ENCODE results near the gene RPS17.

Gene RPS17

GRCh38 chr15:82540055-82540983 is at the start of gene RPS17:
Gene RPS17, minus strand, starts transcription at chr15:82540457. Its CDS starts 29 bp downstream, at chr15:82540428.
- H3K27me3 ChIP-seq (ENCODE audit: control insufficient read depth, insufficient read depth, low read length): no peaks in the 10 kb centered on the region
- H3K9ac ChIP-seq (ENCODE audit: low read depth, low read length): peak within 1 kb of the TSS; percentile 100
- peaks cover 17% of the 10 kb centered on the region for H3K4me1 ChIP-seq (ENCODE audit: control insufficient read depth, insufficient read depth, low read length)
- no peaks in the 10 kb centered on the region for H3K9me3 ChIP-seq (ENCODE audit: control insufficient read depth, insufficient read depth, low read length)
- peaks cover 37% of the 10 kb centered on the region for H3K36me3 ChIP-seq (ENCODE audit: control insufficient read depth, insufficient read depth, low read length)
- H3K4me3 ChIP-seq (ENCODE audit: low read depth, low read length): peak within 1 kb of the TSS; percentile 98

GRCh38 chr15:82587805-82588204 is 47.5 kb upstream of the RPS17 start:
- H3K27me3 ChIP-seq (ENCODE audit: control insufficient read depth, insufficient read depth, low read length): no peaks in the 10 kb centered on the region
- H3K4me1 ChIP-seq (ENCODE audit: control insufficient read depth, insufficient read depth, low read length): peaks cover 21% of the 10 kb centered on the region
- no peaks in the 10 kb centered on the region for H3K36me3 ChIP-seq (ENCODE audit: control insufficient read depth, insufficient read depth, low read length)
- H3K9me3 ChIP-seq (ENCODE audit: control insufficient read depth, insufficient read depth, low read length): no peaks in the 10 kb centered on the region
- no peak overlapping the region for H3K9ac ChIP-seq (ENCODE audit: low read depth, low read length)
- no peak overlapping the region for H3K4me3 ChIP-seq (ENCODE audit: low read depth, low read length)

- Histone ChIP-seq H3K9ac (ENCODE audit: low read depth, low read length) (no peak overlapping the region), H3K4me1 (ENCODE audit: control insufficient read depth, insufficient read depth, low read length) (peaks cover 21% of the 10 kb centered on the region), H3K27me3 (ENCODE audit: control insufficient read depth, insufficient read depth, low read length) (no peaks in the 10 kb centered on the region), H3K36me3 (ENCODE audit: control insufficient read depth, insufficient read depth, low read length) (no peaks in the 10 kb centered on the region), H3K4me3 (ENCODE audit: low read depth, low read length) (no peak overlapping the region), H3K9me3 (ENCODE audit: control insufficient read depth, insufficient read depth, low read length) (no peaks in the 10 kb centered on the region)
Observed at GRCh38 chr15:82585072-82585471, 44.8 kb upstream of the RPS17 start.

GRCh38 chr15:82580713-82581112 is 40.5 kb upstream of the RPS17 start:
- no peaks in the 10 kb centered on the region for H3K9me3 ChIP-seq (ENCODE audit: control insufficient read depth, insufficient read depth, low read length)
- H3K9ac ChIP-seq (ENCODE audit: low read depth, low read length): no peak overlapping the region
- no peaks in the 10 kb centered on the region for H3K27me3 ChIP-seq (ENCODE audit: control insufficient read depth, insufficient read depth, low read length)
- peaks cover 9% of the 10 kb centered on the region for H3K4me1 ChIP-seq (ENCODE audit: control insufficient read depth, insufficient read depth, low read length)
- H3K36me3 ChIP-seq (ENCODE audit: control insufficient read depth, insufficient read depth, low read length): no peaks in the 10 kb centered on the region
- no peak overlapping the region for H3K4me3 ChIP-seq (ENCODE audit: low read depth, low read length)

GRCh38 chr15:82575335-82575734 is 35.1 kb upstream of the RPS17 start:
- Histone ChIP-seq H3K9ac (ENCODE audit: low read depth, low read length) (no peak overlapping the region), H3K4me3 (ENCODE audit: low read depth, low read length) (no peak overlapping the region), H3K4me1 (ENCODE audit: control insufficient read depth, insufficient read depth, low read length) (peaks cover 13% of the 10 kb centered on the region), H3K27me3 (ENCODE audit: control insufficient read depth, insufficient read depth, low read length) (no peaks in the 10 kb centered on the region), H3K9me3 (ENCODE audit: control insufficient read depth, insufficient read depth, low read length) (no peaks in the 10 kb centered on the region), H3K36me3 (ENCODE audit: control insufficient read depth, insufficient read depth, low read length) (no peaks in the 10 kb centered on the region)

GRCh38 chr15:82572986-82573385 is 32.7 kb upstream of the RPS17 start:
- Histone ChIP-seq H3K4me1 (ENCODE audit: control insufficient read depth, insufficient read depth, low read length) (peaks cover 13% of the 10 kb centered on the region), H3K36me3 (ENCODE audit: control insufficient read depth, insufficient read depth, low read length) (no peaks in the 10 kb centered on the region), H3K9me3 (ENCODE audit: control insufficient read depth, insufficient read depth, low read length) (no peaks in the 10 kb centered on the region), H3K4me3 (ENCODE audit: low read depth, low read length) (no peak overlapping the region), H3K27me3 (ENCODE audit: control insufficient read depth, insufficient read depth, low read length) (no peaks in the 10 kb centered on the region), H3K9ac (ENCODE audit: low read depth, low read length) (no peak overlapping the region)

GRCh38 chr15:82572311-82572710 is 32.1 kb upstream of the RPS17 start:
- H3K4me3 ChIP-seq (ENCODE audit: low read depth, low read length): no peak overlapping the region
- H3K9me3 ChIP-seq (ENCODE audit: control insufficient read depth, insufficient read depth, low read length): no peaks in the 10 kb centered on the region
- no peaks in the 10 kb centered on the region for H3K36me3 ChIP-seq (ENCODE audit: control insufficient read depth, insufficient read depth, low read length)
- no peaks in the 10 kb centered on the region for H3K27me3 ChIP-seq (ENCODE audit: control insufficient read depth, insufficient read depth, low read length)
- H3K4me1 ChIP-seq (ENCODE audit: control insufficient read depth, insufficient read depth, low read length): peaks cover 13% of the 10 kb centered on the region
- H3K9ac ChIP-seq (ENCODE audit: low read depth, low read length): no peak overlapping the region

GRCh38 chr15:82571722-82572222 is 31.5 kb upstream of the RPS17 start:
- Histone ChIP-seq H3K4me3 (ENCODE audit: low read depth, low read length) (peak overlapping the region; percentile 59), H3K4me1 (ENCODE audit: control insufficient read depth, insufficient read depth, low read length) (peaks cover 13% of the 10 kb centered on the region), H3K9me3 (ENCODE audit: control insufficient read depth, insufficient read depth, low read length) (no peaks in the 10 kb centered on the region), H3K27me3 (ENCODE audit: control insufficient read depth, insufficient read depth, low read length) (no peaks in the 10 kb centered on the region), H3K9ac (ENCODE audit: low read depth, low read length) (peak overlapping the region; percentile 30), H3K36me3 (ENCODE audit: control insufficient read depth, insufficient read depth, low read length) (no peaks in the 10 kb centered on the region)

- Histone ChIP-seq H3K27me3 (ENCODE audit: control insufficient read depth, insufficient read depth, low read length) (no peaks in the 10 kb centered on the region), H3K36me3 (ENCODE audit: control insufficient read depth, insufficient read depth, low read length) (no peaks in the 10 kb centered on the region), H3K4me1 (ENCODE audit: control insufficient read depth, insufficient read depth, low read length) (peaks cover 13% of the 10 kb centered on the region), H3K9me3 (ENCODE audit: control insufficient read depth, insufficient read depth, low read length) (no peaks in the 10 kb centered on the region), H3K4me3 (ENCODE audit: low read depth, low read length) (peak overlapping the region; percentile 59), H3K9ac (ENCODE audit: low read depth, low read length) (peak overlapping the region; percentile 26)
Observed at GRCh38 chr15:82570721-82571508, 30.7 kb upstream of the RPS17 start.

- Histone ChIP-seq H3K27me3 (ENCODE audit: control insufficient read depth, insufficient read depth, low read length) (no peaks in the 10 kb centered on the region), H3K9me3 (ENCODE audit: control insufficient read depth, insufficient read depth, low read length) (no peaks in the 10 kb centered on the region), H3K36me3 (ENCODE audit: control insufficient read depth, insufficient read depth, low read length) (no peaks in the 10 kb centered on the region), H3K4me1 (ENCODE audit: control insufficient read depth, insufficient read depth, low read length) (peaks cover 17% of the 10 kb centered on the region), H3K9ac (ENCODE audit: low read depth, low read length) (no peak overlapping the region), H3K4me3 (ENCODE audit: low read depth, low read length) (no peak overlapping the region)
Observed at GRCh38 chr15:82569834-82570233, 29.6 kb upstream of the RPS17 start.

- H3K9me3 ChIP-seq (ENCODE audit: control insufficient read depth, insufficient read depth, low read length): no peaks in the 10 kb centered on the region
- no peaks in the 10 kb centered on the region for H3K36me3 ChIP-seq (ENCODE audit: control insufficient read depth, insufficient read depth, low read length)
- no peak overlapping the region for H3K4me3 ChIP-seq (ENCODE audit: low read depth, low read length)
- H3K9ac ChIP-seq (ENCODE audit: low read depth, low read length): no peak overlapping the region
- H3K4me1 ChIP-seq (ENCODE audit: control insufficient read depth, insufficient read depth, low read length): peaks cover 17% of the 10 kb centered on the region
- no peaks in the 10 kb centered on the region for H3K27me3 ChIP-seq (ENCODE audit: control insufficient read depth, insufficient read depth, low read length)
Observed at GRCh38 chr15:82568986-82569385, 28.7 kb upstream of the RPS17 start.
